HG03520 (cell line): Measurements from ENCODE around the gene MKKS.
A peak's percentile ranks its signal among the peaks of the same experiment; 100 is the strongest.

Experiments used
- ATAC-seq: cut with Tn5 transposase; IDR thresholded peaks from one replicate; pipeline ENCODE4 v1.9.1; 2021; ENCODE audit warnings: mild to moderate bottlenecking, moderate library complexity; ENCODE audit not compliant: unreplicated experiment

Gene MKKS

DNA sequence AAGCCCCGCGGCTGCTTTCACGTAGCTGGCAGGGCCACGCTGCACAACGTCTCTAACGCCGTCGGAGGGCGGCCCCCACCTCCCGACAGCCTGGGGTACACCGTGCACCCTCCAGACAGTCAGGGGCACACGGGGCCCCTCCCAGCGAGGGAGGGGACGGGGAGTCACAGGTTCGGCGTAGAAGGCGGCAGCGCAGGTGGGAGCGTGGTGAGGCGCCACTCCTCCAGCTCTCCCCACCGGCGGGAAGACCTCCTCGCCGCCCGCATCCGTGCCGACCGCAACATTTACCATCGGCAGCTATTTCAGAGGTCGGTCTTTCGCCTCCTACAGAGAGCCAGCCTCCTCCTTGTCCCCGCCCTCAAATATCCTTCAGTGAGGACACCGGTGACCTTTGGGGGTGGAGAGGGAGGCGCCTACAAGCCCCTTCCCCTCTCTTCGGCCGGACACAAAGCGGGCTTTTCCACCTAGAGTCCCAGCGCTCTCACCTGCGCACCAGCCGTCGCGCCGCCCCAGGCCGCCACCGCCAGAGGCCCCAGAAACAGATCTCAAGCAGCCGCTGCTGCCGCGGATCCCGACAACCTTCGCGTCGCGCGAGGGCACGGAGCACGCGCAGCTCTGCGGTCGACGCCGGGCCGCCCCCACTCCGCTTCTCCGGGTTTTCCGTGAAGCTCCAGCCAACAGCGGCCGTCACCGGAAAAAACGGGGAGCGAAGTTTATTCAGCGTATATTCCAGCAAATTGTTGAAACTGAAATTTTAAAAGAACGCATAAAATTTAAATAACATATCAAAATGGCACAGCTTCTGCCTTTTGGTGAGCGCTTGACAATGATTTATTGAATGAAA, at the start of gene MKKS:
TSS of gene MKKS (minus strand) at position 600 of the 844 bp plus-strand sequence. CDS start 20,708 bp downstream, outside the sequence.
- peak; percentile 50 for ATAC-seq

DNA sequence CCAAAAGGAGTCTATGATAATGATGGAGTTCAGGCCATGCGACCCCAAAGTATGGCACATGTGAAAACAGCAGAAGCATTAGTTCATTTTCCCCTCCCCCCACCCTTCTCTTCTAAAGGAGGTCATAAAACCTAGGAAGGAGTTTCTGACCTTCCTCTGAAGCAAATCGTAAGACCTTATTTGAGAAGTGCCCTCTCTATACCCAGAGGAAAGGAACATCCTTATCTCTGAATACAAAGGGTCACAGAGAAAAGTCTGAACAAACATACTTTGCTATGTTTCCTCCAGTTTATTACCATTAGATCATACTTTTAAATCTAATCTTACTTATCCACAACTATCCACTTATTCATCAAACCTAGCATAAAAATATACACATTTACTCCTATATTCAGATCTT, 49.7 kb upstream of the MKKS start:
- ATAC-seq: no peak

DNA sequence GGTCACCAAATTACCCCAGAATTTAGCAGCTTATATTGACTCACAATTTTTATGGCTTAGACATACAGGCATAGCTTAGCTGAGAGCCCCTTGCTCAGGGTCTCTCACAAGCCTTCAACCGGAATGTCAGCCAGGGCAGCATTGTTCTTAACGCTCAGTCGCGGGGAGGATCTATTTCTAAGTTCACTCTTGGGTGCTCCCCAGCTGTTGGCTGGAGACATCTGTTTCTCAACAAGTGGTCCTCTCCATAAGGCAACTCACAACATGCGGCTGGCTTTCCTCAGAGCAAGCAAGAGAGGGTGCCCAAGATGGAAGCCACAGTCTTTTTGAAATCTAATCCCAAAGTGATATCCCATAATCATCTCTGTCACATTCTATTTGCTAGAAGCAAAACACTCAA, 47.7 kb upstream of the MKKS start:
- no peak for ATAC-seq

DNA sequence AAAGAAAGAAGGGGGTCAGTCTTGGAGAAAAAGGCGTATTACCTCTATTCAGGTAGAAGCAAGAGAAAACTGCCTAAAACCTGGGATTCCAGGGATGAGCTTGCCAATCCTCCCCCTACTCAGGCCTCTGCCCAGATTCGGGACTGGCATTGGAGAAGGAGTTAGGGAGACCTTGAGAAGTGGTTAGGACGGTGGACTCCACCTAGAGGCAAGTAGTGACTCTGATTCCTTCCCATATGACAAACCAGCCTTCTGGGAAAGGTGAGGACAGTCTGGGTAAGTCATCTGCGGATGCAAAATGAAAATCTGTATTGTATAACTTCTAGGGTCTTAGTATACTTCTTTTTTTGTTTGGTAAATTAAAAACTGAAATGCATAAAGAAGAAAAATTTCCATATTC, 44.9 kb upstream of the MKKS start:
- no peak for ATAC-seq

DNA sequence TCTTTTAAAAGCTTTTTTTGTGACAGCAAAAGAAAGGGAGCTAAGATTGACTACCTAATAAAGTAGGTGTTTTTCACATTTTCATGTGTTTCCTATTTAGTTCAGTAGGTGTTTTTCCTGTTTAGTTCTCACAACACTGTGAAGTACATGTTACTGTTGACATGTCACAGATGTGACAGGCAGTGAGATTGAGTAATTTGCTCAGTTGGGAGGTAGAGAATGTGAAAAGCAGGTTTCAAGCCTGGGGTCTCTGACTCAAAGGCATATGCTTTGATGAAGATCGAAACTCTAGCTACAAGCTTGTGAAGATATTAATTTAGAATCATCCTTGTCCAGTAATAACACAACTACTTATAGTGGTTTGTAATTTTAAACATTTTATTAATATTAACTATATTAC, 44.2 kb upstream of the MKKS start:
- peak; percentile 67 for ATAC-seq

DNA sequence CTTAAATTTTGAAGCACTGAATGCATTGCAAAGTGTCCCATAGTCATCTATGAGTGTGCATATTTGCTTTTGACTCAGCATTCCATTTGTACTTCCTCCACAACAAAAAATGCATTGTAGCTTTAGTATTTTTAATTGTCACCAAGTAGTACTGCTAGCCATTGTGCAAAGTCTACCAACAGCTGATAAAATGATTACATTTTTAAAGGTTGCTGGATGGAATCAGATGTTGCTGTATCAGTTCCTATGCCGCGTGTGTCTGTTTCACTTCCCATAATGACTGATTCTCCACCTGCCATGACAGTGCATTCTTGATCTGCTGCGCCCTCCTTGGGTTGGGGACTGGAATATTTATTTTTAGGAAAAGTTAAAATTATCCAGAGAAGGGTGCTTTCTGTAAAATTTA, 42.3 kb upstream of the MKKS start:
- peak; percentile 76 for ATAC-seq

DNA sequence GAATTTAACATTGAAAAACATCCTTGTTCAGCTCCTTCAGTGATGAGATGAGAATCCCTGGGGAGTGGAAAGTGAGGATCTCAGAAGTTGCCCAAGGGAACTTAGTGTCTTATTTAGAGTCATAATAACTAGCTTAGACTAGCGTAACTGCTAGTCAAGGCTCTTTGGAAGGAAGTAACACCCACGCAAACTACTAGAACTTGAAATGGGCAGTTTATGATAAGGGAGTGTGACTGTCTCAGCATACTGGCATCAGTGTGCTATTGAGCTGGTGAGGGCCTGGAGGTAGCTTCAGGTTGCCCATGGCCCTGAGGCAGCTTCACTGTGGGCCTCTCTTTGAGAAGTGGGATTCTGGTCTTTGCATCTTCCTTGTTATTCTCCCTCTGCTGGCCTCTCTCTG, 41.2 kb upstream of the MKKS start:
- ATAC-seq: no peak

DNA sequence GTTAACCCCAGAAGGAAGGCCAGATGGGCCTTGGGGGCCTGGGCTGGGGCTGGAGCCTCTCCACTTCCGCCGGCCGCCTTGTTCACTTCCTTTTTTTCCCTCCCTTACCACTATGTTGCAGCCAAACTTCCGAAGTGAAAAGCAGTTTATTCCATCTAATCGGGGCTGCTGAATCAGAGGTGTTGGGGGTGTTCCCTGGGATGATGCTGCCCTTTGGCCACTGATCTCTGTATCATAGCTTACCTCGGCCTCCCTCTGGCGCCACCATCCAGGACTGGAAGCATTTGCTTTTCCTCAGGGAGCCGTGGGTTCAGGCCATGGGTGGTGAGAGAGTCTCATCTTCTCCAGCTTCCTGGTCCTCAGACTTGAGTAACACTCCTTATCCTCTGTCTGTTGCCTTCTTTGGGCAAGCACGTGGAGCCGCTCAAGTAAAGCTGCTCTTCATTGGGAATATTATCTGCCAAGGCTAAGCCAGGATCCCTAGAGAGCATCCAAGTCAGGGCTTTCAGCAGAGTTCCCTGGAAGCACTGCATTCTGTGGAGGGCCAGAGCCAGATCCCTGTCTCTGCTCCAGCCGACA, 40.7 kb upstream of the MKKS start:
- no peak for ATAC-seq

DNA sequence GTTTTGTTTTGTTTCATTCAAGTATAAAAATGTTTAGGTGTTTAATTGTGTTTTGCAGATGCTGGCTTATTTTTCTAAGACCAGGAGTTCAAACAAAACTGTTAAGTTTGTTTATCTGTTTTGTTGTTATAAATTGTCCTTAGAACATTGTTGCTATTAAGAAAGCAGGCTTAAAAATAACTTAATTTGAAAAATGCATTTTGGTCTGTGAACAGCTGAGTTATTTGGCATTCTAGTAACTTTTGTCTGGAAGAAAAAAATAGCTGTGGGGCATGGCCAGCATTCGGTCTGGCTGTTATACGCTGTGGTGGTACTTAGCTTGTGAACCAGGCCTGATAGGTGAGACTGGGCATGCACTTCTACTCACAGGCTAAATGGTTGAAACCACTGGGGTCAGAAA, 38.8 kb upstream of the MKKS start:
- ATAC-seq: no peak

DNA sequence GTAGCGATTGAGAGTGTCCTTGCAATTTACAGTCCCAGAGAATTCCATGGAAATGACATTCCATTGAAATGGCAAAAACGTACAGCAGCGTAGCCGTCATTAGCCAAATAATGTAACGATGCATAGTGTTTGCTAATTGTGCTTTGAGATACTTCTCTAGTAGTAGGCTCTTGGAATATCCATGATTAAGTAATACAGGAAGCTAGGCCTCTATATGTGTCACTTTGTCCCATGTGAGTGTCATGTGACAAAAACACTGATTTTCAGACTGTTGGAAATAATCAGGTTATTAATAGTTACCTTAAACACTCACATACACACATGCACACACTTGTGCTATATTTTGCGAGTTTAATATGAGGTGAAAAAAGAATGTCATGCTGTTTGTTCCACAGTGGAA, 36.3 kb upstream of the MKKS start:
- ATAC-seq: no peak

DNA sequence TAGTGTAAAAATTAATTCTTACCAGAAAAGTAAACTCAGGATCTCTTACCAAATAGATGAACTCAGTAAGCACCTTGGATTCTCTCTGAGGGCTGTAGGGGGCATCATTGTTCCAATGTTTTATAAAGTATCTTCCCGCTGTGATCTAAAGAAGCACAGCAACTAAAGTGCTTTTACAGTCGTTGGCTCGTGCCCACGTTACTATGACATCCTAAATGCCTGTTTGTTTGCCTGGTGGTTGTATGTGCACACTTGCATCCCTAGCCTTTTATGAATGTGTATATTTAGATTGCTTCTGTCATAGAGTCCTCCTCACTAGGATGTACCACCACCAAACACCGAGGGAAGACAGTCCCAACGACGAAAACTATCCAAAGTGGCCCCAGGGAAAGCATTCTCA, 35.6 kb upstream of the MKKS start:
- ATAC-seq: no peak

DNA sequence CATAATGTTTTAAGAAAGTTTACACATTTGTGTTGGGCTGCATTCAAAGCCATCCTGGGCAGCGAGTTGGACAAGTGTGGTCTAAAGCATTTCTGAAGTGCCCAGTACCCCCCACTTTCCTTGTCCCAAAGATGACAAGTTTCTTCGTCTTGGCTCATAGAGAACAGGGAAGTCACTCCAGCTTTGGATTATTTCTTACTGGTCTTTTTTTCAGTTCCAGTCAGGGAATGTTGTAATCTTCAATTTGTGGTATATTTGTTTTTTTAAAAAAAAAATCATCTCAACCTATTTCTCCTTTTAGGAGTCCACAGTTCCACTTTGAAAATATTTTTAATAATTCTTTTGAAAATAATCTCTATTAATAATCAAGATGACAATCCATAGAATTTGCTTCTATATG, 35.0 kb upstream of the MKKS start:
- no peak for ATAC-seq

DNA sequence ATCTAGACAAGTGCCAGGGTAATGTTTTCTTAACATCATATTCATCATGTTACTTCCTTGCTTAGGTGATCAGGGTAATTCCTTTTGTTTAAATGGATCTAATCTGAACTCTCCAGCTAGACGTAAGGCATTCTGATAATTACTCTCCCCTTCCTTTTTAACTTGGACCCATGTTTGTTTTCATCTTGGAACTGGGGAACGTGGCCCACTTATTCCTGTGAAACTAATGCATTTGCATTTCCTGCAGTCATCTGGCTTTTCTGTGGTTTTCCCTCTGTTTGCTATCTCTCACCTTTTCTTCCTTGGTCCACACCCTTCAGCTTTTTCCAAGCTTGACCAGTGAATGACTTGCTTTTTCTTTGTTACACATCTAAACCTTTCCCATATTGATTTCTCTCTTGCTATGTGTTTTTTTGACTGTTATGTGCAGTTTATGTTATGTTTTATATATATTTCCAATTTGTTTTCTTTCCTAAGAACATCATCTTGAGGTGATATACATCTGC, 34.4 kb upstream of the MKKS start:
- no peak for ATAC-seq

DNA sequence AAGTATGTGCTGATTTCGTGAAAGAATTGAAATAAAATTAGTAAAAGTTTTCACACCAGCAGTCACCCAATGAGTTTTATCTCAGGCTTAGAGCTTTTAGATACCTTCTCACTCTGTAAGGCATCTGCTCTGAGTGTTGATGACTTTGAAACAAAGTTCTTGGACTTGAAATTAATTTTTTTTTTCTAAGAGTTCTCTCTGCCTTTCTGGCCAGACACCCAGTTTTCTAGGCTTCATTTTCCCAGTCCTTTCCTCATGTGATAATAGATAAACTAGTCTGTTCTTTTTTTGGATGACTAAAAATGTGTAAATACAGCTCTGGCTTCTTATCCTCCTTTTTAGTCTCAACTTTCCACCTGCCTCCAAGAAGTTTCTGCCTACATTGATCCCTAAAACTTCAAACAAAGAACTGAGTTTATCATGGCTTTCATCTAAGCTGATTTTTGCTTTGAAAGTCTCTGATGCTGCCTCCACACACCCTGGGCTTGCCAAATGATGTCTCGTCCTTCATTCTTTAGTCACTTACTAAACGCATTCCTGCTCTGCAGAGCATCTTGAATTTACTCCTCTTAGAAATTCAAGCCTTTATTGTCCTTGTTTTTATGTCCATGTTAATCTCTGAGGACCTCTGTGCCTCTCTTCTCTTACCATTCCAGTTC, 33.8 kb upstream of the MKKS start:
- no peak for ATAC-seq

DNA sequence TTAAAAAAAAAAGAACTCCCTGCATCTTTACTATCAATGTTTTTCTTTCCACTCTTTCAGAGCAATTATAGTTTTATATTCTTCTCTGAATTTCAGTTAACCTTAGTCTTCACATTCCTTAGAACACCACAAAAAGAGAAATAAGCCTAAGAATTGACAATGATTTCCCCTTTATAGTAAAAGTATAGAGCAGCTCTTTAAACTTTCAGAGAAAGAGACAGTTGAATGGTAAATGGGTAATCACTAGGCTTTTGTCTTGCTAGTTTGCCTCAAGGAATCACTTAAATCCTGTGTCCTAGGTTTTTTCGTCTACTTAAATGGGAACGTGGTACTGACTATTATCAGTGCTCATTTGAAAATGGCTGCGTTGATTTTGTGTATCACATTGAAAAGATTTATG, 32.8 kb upstream of the MKKS start:
- no peak for ATAC-seq

DNA sequence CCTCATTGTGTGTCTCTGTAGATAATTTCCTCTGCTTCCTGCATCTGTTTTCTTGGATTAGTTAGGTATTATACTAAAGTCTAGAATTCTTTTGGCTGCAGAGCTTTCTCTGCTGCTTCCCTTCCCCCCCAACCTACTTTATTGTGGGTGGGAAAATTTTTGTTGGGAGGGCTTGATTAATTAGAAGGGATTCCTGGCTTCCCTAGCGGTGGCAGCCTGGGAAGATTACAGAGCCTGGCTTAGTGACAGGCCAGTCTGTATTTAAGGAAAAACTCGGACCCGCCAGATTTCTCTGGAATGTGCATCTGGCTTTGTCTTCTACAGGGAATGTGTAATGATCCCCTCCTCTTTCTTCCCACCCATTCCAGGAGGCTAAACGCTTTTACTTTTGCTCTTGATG, 32.3 kb upstream of the MKKS start:
- no peak for ATAC-seq

DNA sequence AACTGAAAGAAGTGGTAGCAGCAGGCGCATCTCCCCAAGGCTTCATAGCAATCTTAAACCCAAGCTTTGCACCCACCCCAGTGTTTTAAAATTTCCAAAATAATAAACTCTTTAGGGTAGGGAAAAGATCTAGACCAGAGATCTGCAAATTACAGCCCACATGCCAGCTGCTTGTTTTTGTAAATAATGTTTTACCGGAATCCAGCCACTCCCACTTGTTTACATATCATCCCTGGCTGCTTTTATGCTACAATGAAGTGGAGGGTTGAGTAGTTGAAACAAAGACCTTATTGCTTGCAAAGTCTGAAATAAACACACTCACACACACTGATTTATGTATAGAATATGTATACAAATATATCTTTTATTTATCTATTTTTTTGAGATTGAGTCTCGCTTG, 31.1 kb upstream of the MKKS start:
- ATAC-seq: no peak

DNA sequence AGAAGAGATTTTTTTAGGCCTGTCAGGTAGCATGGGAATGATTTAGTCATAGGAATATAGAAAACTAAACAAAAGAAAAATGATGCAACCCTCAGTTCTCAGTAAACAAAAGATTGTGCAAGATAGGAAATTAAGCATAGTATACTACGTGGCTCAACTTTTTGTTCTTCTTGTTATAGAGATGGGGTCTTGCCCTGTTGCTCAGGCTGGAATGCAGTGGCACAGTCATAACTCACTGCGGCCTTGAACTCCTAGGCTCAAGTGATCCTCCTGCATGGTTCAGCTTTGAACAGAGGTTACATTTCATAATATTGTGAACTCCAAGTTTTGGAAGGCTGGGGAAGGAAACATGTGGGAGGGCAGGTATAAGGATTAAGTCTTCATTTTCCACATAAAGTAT, 29.6 kb upstream of the MKKS start:
- no peak for ATAC-seq

DNA sequence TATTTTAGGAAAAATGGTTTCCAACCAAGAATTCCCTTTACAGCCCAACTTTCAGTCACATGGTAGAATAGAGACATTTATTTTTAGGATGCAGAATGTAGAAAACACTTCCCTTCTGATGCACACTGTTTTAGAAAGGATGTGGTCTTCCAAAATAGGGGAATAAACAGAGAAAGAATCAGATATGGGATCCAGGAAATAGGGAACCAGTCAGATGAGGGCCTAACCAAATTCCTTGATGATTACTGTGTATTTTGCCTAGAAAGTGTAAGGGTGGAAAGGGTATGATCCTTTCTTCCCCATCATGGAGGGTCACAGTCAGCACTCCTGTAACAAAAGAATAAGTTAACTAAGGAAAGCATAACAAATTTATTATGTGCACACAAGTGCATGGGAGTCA, 28.5 kb upstream of the MKKS start:
- no peak for ATAC-seq

DNA sequence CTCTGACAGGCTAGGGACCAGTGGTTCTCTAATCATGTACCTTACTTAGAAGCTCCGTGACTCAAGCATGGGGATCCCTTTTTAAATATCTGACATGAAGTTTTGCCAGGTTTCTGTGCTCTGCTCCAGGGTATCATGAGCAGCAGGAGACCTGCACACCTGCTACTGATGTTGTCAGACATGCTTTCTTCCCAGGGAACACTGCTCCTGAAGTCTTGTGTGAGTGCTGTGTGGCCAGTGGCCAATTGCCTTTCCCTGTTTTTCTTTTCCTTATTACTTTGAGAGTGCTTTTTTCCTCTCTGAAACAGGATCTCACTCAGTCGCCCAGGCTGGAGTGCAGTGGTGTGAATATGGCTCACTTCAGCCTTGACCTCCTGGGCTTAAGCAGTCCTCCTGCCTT, 27.5 kb upstream of the MKKS start:
- no peak for ATAC-seq

DNA sequence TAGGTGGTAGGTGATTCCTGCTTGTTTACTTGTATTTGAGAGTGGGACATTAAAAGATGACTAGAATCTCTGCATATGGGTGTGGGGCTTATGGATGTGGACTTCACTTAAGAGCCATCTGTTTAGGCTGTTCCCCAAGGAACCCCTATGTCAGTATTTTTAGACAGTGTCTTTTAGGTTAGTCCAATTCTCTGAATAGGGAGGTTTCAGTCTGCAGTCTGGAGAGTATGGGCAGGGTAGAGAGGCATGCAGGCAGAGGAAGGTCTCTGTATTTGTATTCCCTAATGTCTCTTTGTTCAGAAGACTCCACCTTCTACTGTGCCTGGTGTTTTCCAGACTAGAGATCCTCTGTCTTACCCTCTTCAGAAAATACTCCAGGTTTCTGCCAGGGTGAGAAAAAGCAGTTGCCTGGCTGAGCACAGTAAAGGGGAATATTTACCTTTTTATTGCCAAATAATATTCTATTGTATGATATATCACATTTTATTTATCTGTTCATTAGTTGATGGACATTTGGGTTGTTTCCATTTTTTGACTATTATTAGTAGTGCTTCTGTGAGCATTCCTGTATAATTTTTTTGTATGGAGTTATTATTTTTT, 20.2 kb upstream of the MKKS start:
- ATAC-seq: no peak

DNA sequence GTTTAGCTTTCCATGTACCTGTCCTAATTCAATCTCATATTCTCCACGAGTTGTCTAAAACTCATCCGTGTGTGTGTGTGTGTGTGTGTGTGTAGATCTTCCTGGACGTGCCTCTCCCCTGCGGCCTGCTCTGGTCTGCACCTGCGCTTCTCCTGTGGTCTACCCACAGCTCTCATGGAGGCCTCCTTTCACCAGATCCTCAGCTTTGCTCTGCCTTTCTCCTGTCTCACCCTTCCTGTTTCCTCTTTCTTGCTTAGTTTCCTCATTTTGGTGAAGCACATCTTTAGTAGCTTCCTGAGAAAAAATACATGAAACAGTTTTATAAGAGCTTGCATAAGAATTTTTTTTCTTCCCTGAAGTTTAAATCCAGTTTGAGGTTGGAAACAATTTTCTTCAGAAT, 19.2 kb upstream of the MKKS start:
- peak; percentile 88 for ATAC-seq
